ELF-1 (cell line): ENCODE data around the gene KCP.
A peak's percentile ranks its signal among the peaks of the same experiment; 100 is the strongest.
"Not testable (repeated sequence)": the region's sequence is repeated elsewhere in the genome, so short reads cannot be mapped to it uniquely, and the experiment has no call there.

ENCODE experiments used
- DNase-seq: peaks from one replicate; pipeline ENCODE4 v3.0.0-alpha.2; 2016; ENCODE audit warnings: low read depth, low spot score

The KCP gene

GRCh38 chr7:128921866-128922440 is 11.4 kb upstream of the KCP start:
- no peak for DNase-seq

DNA sequence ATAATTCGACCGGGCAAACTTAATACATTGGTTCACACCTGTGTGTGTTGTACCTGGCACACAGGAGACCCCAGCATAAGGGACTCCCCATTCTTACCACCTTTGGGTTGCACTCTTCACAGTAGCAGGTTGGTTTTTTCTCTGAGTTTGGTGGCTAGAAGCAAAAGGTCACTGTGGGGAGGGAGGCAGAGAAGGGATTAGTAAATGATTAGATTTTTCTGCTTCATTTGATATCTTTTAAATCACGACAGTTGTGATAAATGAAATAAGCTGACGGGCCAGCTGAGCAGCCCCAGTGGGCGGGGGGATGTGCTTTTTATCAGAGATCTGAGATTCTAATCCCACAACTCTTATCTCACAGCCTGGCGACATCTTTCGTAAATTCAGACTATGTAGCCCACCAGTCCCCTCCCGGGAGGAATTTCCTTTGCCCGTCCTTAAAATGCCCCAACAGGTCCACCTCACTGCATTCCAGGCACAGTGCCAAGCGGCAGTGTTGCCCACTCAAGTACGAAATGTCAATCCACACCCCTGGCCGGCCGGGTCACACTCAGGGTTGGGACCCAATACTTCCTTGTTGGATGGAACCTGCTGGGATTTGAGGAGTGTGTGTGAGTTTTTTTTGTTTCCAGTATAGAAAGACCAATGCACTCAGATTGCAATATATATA is 10.5 kb upstream of the KCP start:
- no peak for DNase-seq

DNA sequence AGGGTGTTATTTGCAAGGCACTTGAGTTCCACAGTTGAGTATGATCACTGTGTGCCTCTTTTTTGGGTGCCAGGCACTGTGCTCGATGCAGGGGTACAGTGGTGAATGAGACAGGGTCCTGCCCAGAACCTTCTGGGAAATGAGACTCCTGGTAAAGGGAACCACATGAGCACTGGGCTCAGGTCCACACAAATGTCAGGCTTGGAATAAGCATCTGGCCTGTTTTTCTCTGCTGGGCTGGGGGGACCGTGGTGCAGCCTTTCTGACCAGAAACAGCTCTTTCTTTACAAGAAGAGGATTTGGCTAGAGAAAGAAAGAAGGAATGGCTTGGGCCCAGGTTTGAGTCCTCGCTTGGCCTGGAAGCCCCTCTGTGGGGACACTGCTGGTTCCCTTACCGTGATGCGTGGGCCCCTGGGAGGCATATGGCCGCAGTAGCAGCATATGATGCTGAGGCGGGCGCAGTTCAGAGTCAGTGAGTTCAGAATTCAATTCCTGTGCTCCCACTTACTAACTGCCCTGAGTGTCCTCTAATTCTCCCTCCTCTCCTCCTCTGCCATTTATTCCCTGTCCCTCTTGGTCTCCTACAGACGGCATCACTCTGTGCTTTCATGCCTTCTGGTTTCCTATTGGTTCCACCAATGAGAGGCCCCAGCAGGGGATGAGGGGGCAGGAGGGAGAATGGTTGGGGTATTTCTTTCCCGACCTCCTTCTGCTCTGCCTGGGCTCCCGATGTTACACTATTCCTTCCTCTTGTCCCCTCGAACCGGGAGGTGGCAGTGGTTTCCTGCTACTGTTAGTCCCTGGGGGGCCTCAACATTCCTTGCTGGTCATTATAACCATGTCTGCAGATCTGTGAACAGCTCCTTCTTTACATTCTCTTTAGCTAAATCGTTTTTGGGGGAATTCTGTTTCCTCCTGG is 9.6 kb upstream of the KCP start:
- DNase-seq, result no peak

DNA sequence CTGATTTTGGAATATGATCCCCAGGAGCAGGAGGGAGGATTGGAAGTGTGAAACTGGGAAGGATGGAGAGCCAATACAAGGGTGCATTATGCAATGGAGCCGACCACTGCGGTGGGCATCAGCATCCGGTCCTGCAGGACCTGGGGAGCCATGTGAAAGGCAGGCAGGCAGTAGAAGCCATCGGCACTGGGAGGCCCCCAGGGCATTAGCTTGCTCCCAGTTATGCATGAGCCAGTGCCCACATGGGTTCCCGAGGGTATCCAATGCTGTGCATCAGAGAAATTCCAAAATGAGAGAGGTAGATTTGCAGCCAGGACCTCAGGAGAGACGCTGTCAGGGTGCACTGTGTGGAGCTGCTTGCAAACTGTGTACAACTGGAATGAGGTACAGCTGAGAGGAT is 8.7 kb upstream of the KCP start:
- DNase-seq, result no peak

GRCh38 chr7:128918016-128918665 is 7.6 kb upstream of the KCP start:
- no peak for DNase-seq

DNA sequence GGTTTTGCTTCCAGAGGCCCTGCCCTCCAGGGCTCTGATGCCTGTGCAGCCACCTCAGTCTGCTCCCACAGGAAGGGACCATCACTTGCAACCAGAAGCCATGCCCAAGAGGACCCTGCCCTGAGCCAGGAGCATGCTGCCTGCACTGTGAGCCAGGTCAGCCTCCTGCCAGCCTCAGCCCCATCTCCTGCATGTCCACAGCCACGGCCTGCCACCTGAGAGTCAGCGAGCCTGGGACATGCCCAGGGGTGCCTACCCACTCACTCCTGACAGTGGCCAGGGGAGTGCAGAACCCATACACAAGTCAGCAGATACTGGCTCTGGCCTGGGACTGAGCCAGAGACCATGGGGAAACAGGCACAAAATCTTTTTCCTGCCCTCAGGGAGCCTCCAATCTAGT is 6.6 kb upstream of the KCP start:
- no peak for DNase-seq

DNA sequence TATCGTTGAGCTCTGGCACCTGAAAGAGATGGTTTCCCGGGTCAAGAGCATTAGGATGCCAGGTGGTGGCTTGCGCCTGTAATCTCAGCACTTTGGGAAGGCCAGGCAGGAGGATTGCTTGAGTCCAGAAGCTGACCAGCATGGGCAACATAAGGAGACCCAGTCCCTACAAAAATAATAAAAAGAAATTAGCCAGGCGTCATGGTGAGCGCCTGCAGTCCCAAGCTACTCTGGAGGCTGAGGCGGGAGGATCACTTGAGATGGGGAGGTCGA is 6.1 kb upstream of the KCP start:
- DNase-seq, result no peak

GRCh38 chr7:128915841-128916642 is 5.5 kb upstream of the KCP start:
- no peak for DNase-seq

DNA sequence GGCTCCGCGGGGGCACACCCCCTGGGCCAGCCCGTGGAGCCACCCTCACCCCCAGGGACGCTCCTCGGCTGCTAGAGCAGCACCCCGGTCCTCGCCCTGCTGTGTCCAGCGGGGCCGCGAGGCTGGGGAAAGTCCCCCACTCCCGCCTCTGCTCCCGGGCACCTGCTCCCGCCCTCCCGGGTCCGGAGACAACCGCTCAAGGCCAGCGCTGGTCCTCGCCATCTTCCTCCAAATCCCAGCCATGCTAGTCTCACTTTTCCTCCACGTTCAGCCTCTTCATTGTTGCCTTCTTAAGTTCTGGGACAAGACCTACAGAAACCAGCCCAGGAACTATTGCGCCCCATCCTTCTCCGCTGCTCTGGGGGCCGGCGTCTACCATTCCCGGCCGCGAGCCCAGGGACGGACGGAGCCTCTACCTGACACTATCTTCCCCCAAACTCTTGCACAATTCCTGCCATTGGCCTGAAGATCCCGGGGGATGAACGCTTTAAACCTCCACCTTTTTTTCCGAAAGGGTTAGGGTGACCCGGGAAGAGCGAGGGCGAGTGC is 4.8 kb upstream of the KCP start:
- DNase-seq, result no peak

DNA sequence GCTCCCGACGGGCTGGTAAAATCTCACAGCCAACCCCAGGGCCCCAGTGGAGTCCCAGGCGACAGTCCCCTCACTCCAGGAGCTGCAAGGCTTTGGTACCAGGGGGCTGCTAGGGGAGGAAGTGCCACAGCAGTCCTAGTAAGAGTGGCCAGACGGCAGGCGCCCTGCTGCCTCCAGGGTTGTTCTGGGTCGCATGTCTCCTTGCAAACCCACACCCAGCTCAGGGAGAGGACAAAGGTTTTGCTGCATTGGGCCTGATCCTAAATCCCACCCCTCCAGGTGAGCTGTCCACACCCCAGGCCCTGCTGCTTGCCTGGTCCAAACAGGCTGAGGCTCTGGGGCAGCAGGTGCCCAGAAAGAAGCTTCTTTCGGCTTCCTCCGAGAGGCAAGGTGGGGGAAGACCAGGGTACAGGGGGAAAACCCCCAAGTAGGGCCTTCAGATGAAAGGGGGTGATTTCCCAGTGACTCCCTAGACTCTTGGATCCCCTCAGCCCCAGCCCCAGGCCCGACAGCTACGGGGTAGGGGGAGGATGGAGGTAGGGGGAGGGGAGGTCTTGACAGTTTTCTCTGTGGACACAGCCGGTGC is 4.2 kb upstream of the KCP start:
- peak; percentile 49 for DNase-seq

- DNase-seq, result no peak
Observed at GRCh38 chr7:128913870-128914565, 3.5 kb upstream of the KCP start.

DNA sequence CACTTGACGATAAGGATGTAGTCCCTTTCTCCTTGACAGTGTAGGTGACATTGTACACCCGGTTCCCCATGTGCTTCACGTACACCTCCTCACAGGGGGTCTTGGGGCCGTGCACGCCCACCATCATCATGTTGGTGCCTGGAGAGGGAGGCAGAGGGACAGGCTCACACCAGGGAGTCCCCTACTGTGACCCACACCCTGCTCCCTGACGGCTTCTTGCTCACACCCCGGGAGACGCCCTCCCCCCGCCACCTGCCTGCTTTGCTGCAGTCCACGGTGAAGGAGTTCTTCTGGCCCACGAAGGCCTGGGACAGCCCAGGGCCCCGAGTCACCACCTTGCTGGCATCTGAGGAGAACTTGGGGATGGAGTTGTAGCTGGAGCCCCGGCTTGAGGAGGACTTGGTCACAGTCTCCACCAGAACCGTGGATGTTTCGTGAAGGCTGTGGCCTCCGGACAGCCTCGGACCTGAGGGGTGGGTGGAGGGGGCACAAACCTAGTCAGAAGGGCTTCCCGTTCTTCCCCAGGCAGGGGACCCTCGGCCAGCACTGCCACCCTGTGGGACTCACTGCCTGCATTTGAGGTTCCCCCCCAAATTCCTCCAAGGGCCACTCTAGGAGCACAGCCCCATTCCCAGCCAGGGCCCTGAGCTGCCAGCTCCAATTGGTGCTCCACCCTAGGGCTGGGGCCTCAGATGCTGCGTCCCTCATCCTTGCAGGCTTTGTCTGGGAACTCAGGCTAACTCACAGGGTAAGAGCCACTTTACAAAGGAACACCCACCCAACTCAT is 2.4 kb upstream of the KCP start:
- DNase-seq, result not testable (repeated sequence)

- no peak for DNase-seq
Observed at GRCh38 chr7:128912281-128912680, 1.8 kb upstream of the KCP start.

GRCh38 chr7:128911423-128912031 is 1.0 kb upstream of the KCP start:
- DNase-seq, result peak; percentile 94

DNA sequence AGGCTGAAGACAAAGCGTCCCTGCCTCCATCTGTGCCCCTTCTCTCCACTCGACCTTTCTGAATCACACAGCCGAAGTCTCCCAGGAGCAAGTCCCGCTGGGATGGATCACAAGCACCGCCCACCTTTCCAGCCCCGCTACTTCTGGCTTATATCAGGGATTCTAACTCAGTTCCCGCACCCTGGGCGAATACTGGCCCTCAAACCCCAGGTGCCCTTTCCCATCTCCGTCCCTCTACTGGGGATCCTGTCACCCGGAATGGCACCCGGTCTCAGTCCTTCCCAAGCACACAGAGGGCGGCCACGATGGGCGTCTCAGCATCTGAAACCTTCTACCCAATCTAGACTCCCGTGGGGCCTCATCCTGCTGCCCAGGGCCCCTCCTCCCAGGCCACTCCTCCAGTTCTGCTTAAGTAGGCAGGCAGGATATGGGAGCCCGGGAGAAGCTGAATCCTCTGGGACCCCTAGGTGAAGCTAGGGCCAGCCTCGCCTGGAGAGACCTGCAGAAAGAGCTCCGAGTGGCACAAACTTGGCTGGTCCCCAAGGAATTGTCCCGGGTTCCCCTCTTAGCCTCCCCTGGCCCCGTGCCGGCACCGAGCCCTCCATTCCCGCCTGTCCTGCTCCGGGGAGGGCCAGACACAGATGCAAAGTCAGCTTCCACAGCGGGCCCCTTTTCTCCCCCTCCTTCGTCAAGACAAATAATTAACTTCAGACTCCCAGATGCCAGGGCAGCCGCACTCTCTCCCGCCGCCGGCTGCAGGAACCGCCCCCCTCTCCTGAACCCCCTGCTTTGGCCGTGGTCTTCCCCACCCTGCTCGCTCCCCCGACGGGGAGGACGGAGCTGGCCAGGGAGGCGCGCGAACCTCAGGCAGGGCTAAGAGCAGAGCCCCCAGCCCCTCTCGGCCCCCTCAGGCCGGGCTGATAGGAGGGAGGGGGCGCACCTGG is 612 bp downstream of the KCP start:
- peak; percentile 74 for DNase-seq

- no peak for DNase-seq
Observed at GRCh38 chr7:128908750-128909624, 1.5 kb downstream of the KCP start.
